ENCODE results near the gene NUDT5. TPM values are rescaled to one million over a fixed set of nuclear protein-coding genes. Genes with fewer than 3 reads are reported as not detected.

The NUDT5 gene
- total RNA-seq, 4 donors from 2014 or later: 37.2 to 49.2 (median 41.8) TPM

DNA sequence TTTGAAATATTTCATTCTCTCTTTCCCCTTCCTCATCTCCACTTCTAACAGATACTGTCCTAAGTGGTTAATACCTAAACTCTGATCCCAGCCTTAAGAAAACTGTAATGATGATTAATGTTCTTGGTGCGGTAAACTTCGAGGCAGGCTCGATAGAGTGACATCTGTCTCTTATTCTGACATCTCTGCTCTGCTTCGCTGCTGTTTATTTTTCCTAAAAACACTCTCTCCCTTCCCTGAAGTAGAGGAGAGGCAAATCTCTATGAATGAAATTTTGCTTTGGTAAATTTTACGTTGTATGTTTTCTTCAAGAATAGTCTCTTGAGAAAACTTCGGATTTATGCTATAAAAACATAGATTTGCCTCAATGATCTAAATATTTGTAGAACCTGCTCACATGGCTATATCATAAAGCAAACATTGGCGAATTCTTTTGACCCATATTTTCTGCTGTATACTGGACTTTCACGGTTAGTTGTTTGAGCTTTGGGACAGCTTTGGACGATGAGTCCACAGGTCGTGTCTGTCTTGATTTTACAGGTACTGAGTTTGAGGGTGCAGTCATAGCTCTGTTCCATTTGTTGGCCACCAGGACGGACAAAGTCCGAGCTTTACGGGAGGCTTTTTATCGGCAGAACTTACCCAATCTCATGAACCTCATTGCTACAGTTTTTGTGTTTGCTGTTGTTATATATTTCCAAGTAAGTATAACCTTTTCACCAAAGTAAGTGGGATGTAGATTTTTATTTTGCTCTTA lies 39.1 kb downstream of the NUDT5 start:
- Histone ChIP-seq H3K36me3 (peaks cover 54% of the 10 kb centered on the region), H3K27me3 (no peaks in the 10 kb centered on the region), H3K4me1 (no peaks in the 10 kb centered on the region), H3K4me3 (no peak overlapping the region), H3K9me3 (no peaks in the 10 kb centered on the region), H3K27ac (no peak overlapping the region)
- 92% methylated on average over 14 of the region's 14 CpGs for WGBS
- no peak for DNase-seq (ENCODE audit: low spot score in 2 of 2)
- TF ChIP-seq, protein P1, sequence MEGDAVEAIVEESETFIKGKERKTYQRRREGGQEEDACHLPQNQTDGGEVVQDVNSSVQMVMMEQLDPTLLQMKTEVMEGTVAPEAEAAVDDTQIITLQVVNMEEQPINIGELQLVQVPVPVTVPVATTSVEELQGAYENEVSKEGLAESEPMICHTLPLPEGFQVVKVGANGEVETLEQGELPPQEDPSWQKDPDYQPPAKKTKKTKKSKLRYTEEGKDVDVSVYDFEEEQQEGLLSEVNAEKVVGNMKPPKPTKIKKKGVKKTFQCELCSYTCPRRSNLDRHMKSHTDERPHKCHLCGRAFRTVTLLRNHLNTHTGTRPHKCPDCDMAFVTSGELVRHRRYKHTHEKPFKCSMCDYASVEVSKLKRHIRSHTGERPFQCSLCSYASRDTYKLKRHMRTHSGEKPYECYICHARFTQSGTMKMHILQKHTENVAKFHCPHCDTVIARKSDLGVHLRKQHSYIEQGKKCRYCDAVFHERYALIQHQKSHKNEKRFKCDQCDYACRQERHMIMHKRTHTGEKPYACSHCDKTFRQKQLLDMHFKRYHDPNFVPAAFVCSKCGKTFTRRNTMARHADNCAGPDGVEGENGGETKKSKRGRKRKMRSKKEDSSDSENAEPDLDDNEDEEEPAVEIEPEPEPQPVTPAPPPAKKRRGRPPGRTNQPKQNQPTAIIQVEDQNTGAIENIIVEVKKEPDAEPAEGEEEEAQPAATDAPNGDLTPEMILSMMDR (IDR thresholded peaks at IDR 0.05): no peak

DNA sequence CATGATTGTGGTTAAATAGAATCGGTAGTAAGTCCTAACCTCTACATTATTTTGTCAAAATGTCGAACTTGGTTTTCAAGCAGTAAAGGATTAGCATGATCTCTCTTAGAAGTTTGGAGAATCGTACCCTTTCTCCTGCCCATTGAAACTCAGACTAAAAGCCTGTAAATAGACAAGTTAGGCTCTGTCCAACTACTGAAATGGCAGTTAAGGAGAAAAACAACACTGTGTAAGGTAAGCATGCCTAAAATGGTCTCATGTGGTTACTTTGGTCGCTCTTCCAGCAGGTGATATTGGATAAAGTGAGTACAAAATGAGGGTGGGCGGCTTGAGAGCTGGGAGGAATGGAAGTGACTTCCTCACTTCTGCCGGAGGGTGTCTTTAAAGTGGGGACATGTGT lies 41.2 kb downstream of the NUDT5 start:
- WGBS: 90% methylated on average over 6 of the region's 6 CpGs

DNA sequence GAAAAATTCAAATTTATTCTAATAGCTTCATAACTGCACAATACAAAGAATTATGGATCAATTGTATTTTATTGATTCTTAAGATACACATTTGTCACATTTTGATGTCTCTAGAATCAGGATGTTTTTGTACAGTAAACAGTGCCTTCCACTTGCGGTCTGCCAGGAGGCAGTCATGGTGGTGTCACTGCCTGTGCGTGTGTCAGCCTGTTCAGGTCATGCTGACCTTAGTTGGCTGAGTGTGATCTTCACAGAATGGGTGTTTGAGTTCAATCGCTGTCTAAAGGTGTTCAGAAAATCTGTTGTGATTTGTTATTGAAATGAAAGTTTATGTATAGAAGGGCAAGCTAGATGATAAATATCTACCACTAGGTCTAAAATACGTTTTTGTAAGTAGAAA lies 45.5 kb downstream of the NUDT5 start:
- Histone ChIP-seq H3K27me3 (no peaks in the 10 kb centered on the region), H3K9me3 (no peaks in the 10 kb centered on the region), H3K27ac (no peak overlapping the region), H3K36me3 (peaks cover 29% of the 10 kb centered on the region), H3K4me1 (no peaks in the 10 kb centered on the region), H3K4me3 (no peak overlapping the region)
- 73% methylated on average over 4 of the region's 4 CpGs for WGBS
- no peak for TF ChIP-seq POLR2A (IDR thresholded peaks at IDR 0.05)
- TF ChIP-seq, protein P1 (IDR thresholded peaks at IDR 0.05): no peak
- no peak for TF ChIP-seq EP300 (IDR thresholded peaks at IDR 0.05)
- TF ChIP-seq POLR2AphosphoS5 (IDR thresholded peaks at IDR 0.05): no peak
- DNase-seq (ENCODE audit: low spot score in 2 of 2): no peak

More for the DNA sequence above, 41.2 kb downstream of the NUDT5 start:
- H3K27ac ChIP-seq: no peak overlapping the region
- TF ChIP-seq POLR2AphosphoS5 (IDR thresholded peaks at IDR 0.05) (no peak), POLR2A (IDR thresholded peaks at IDR 0.05) (no peak), EP300 (IDR thresholded peaks at IDR 0.05) (no peak)
- TF ChIP-seq, protein P1 (IDR thresholded peaks at IDR 0.05): no peak
- H3K4me1 ChIP-seq: no peaks in the 10 kb centered on the region
- peaks cover 44% of the 10 kb centered on the region for H3K36me3 ChIP-seq
- no peak for DNase-seq (ENCODE audit: low spot score in 2 of 2)
- H3K27me3 ChIP-seq: no peaks in the 10 kb centered on the region
- H3K4me3 ChIP-seq: no peak overlapping the region
- no peaks in the 10 kb centered on the region for H3K9me3 ChIP-seq

DNA sequence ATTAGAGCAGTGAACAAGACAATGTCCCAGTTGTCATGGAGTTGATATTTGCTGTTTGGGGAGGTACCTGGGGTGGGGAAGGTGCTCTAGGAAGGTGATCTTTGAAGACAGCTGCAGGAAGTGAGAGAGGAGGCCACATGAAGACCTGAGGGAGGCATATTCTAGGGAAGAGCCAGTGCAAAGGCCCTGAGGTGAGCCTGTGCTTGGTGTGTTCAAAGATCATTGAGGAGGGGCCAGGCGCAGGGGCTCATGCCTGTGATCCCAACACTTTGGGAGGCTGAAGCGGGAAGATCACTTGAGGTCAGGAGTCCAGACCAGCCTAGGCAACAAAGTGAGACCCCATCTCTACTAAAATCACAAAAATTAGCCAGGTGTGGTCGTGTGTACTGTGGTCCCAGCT lies 51.2 kb downstream of the NUDT5 start:
- no peak for TF ChIP-seq POLR2AphosphoS5 (IDR thresholded peaks at IDR 0.05)
- Histone ChIP-seq H3K4me3 (no peak overlapping the region), H3K4me1 (no peaks in the 10 kb centered on the region), H3K27me3 (no peaks in the 10 kb centered on the region), H3K27ac (no peak overlapping the region), H3K36me3 (peaks cover 54% of the 10 kb centered on the region), H3K9me3 (no peaks in the 10 kb centered on the region)
- no peak for DNase-seq (ENCODE audit: low spot score in 2 of 2)
- 97% methylated on average over 3 of the region's 3 CpGs for WGBS

DNA sequence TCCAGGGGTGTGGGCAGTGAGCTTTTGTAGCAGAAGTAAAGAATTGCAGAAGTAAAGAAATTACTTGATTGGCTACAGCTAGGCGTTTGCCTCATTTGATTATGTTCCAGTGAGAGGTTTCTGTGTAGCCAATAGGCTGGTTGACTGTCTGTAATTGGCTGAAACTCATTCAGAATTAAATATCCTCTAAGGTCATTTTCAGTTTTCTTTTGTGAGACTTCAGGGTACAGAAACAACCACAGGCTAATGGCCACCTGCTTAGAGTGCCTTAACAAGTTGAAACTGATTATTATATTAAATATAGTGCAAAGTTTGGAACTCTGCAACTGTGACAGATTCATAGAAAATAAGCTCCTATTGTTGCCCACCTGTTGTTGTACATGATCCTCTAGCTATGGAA lies 55.7 kb downstream of the NUDT5 start:
- 89% methylated on average over 1 of the region's 1 CpG for WGBS
- Histone ChIP-seq H3K4me1 (no peaks in the 10 kb centered on the region), H3K27ac (no peak overlapping the region), H3K4me3 (no peak overlapping the region), H3K9me3 (no peaks in the 10 kb centered on the region), H3K27me3 (no peaks in the 10 kb centered on the region), H3K36me3 (peaks cover 60% of the 10 kb centered on the region)
- DNase-seq (ENCODE audit: low spot score in 2 of 2): no peak
- TF ChIP-seq, protein P1 (IDR thresholded peaks at IDR 0.05): no peak
- no peak for TF ChIP-seq POLR2A (IDR thresholded peaks at IDR 0.05)
- no peak for TF ChIP-seq EP300 (IDR thresholded peaks at IDR 0.05)
- TF ChIP-seq POLR2AphosphoS5 (IDR thresholded peaks at IDR 0.05): no peak

DNA sequence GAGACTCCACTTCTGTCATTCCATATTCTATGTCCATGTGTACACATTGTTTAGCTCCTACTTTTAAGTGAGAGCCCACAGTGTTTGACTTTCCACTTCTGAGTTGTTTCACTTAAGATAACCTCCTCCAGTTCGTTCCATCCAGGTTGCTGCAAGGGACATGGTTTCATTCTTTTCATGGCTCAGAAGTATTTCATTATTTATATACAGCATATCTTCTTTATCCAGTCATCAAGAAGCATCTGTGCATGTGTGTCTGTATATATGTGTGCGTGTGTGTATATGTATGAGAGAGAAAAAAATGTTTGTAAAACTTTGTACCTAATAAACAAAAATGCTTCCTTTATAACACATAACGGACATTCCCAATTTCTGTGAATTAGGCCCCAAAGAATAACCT lies 60.1 kb downstream of the NUDT5 start:
- Histone ChIP-seq H3K27ac (no peak overlapping the region), H3K4me3 (no peak overlapping the region), H3K4me1 (peaks cover 4% of the 10 kb centered on the region), H3K27me3 (no peaks in the 10 kb centered on the region), H3K36me3 (peaks cover 43% of the 10 kb centered on the region), H3K9me3 (no peaks in the 10 kb centered on the region)
- 94% methylated on average over 3 of the region's 3 CpGs for whole genome bisulfite sequencing
- no peak for DNase-seq (ENCODE audit: low spot score in 2 of 2)
- no peak for TF ChIP-seq POLR2AphosphoS5 (IDR thresholded peaks at IDR 0.05)
- TF ChIP-seq, protein P1 (IDR thresholded peaks at IDR 0.05): no peak
- no peak for TF ChIP-seq POLR2A (IDR thresholded peaks at IDR 0.05)
- no peak for TF ChIP-seq EP300 (IDR thresholded peaks at IDR 0.05)
